WERI-Rb-1 (cell line): ENCODE results near the gene SEMA3B.

ENCODE experiments used
- DNase-seq: peaks from one replicate; pipeline ENCODE4 v3.0.0-alpha.2; 2020
- H3K27ac ChIP-seq: fragments of 250-450 bp; sonication (Bioruptor Pico); 2 replicates; pipeline ENCODE4 v1.5.1; 2020; ENCODE audit warnings: mild to moderate bottlenecking, moderate library complexity
- H3K27me3 ChIP-seq: fragments of 250-450 bp; sonication (Bioruptor Pico); 2 replicates; pipeline ENCODE4 v1.5.1; 2021; ENCODE audit warnings: mild to moderate bottlenecking, low read depth, moderate library complexity; ENCODE audit not compliant: insufficient read depth, severe bottlenecking
- H3K36me3 ChIP-seq: fragments of 250-450 bp; sonication (Bioruptor Pico); 2 replicates; pipeline ENCODE4 v1.5.1; 2020; ENCODE audit warnings: mild to moderate bottlenecking, moderate library complexity
- H3K4me3 ChIP-seq: 2 replicates; pipeline ENCODE4 v1.5.1; 2011; ENCODE audit warnings: low read depth, mild to moderate bottlenecking, control low read depth, low read length
- H3K9me3 ChIP-seq: fragments of 250-450 bp; sonication (Bioruptor Pico); 2 replicates; pipeline ENCODE4 v1.5.1; 2021; ENCODE audit warnings: mild to moderate bottlenecking, moderate library complexity; ENCODE audit not compliant: severe bottlenecking
- CTCF ChIP-seq: IDR thresholded peaks from 2 replicates; pipeline ENCODE4 v1.5.1; 2011; ENCODE audit warnings: low read depth, mild to moderate bottlenecking, control low read depth, inconsistent platforms, low read length

SEMA3B gene

GRCh38 chr3:50316657-50317242 lies 47.8 kb downstream of the SEMA3B start:
- H3K27me3 ChIP-seq = no peaks in the 10 kb centered on the region
- no peak for DNase-seq
- no peaks in the 10 kb centered on the region for H3K9me3 ChIP-seq
- TF ChIP-seq CTCF = no peak
- H3K36me3 ChIP-seq = peaks cover 37% of the 10 kb centered on the region
- no peak overlapping the region for H3K4me3 ChIP-seq
- no peak overlapping the region for H3K27ac ChIP-seq

DNA sequence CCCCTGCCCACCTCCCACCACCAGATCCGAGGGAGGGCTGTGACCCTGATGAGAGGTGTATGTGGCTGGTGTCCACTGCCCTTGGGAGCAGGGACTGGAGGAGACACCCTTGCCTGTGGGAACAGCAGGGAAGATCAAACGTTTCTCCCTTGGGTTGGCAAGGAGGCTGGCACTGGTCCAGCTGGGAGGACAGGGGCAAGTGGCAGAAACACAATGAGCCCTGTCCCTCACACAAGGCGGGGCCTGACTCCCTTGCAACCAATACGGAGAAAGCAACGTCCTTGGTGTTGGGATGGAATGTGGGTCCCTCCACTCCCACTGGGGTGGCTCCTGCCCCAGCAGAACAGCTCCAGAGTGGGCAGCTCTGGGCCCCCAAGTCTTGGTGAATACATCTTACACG lies 48.4 kb downstream of the SEMA3B start:
- no peaks in the 10 kb centered on the region for H3K9me3 ChIP-seq
- no peak for TF ChIP-seq CTCF
- H3K27me3 ChIP-seq = no peaks in the 10 kb centered on the region
- no peak for DNase-seq
- no peak overlapping the region for H3K4me3 ChIP-seq
- peaks cover 37% of the 10 kb centered on the region for H3K36me3 ChIP-seq
- H3K27ac ChIP-seq = no peak overlapping the region

DNA sequence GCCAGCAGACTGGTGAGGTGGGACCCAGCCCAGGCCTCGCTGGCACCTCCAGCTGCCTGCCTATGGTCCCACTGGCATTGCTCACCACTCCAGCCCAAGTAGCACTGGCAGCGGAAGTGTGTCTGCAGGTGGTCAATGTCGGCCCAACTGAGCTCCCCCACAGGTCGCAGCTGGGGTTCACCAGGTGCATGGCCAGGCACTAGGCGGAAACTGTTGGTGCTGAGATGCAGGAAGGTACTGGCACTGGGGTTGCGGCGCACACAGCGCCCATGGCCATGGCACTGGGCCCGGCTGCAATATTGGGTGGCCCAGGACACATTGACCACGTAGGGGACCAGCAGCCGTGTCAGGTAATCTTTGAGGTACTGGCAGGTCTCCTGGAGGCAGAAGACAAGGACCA lies 49.2 kb downstream of the SEMA3B start:
- no peak overlapping the region for H3K27ac ChIP-seq
- TF ChIP-seq CTCF = no peak
- H3K9me3 ChIP-seq = no peaks in the 10 kb centered on the region
- H3K27me3 ChIP-seq = no peaks in the 10 kb centered on the region
- no peak overlapping the region for H3K4me3 ChIP-seq
- peaks cover 37% of the 10 kb centered on the region for H3K36me3 ChIP-seq
- no peak for DNase-seq

GRCh38 chr3:50318615-50319014 lies 49.7 kb downstream of the SEMA3B start:
- TF ChIP-seq CTCF = no peak
- no peaks in the 10 kb centered on the region for H3K9me3 ChIP-seq
- no peaks in the 10 kb centered on the region for H3K27me3 ChIP-seq
- H3K4me3 ChIP-seq = no peak overlapping the region
- no peak for DNase-seq
- no peak overlapping the region for H3K27ac ChIP-seq
- peaks cover 40% of the 10 kb centered on the region for H3K36me3 ChIP-seq

- DNase-seq = no peak
- Histone ChIP-seq H3K27ac (no peak overlapping the region), H3K9me3 (no peaks in the 10 kb centered on the region), H3K36me3 (peaks cover 41% of the 10 kb centered on the region), H3K27me3 (no peaks in the 10 kb centered on the region), H3K4me3 (no peak overlapping the region)
- no peak for TF ChIP-seq CTCF
Measured at GRCh38 chr3:50319181-50319893, 50.4 kb downstream of the SEMA3B start.
